GM21367 (cell line): Measurements from ENCODE around the gene AGBL4.

Source experiments
- ATAC-seq: cut with Tn5 transposase; IDR thresholded peaks from one replicate; pipeline ENCODE4 v1.9.1; 2021; ENCODE audit not compliant: unreplicated experiment

AGBL4 gene

DNA sequence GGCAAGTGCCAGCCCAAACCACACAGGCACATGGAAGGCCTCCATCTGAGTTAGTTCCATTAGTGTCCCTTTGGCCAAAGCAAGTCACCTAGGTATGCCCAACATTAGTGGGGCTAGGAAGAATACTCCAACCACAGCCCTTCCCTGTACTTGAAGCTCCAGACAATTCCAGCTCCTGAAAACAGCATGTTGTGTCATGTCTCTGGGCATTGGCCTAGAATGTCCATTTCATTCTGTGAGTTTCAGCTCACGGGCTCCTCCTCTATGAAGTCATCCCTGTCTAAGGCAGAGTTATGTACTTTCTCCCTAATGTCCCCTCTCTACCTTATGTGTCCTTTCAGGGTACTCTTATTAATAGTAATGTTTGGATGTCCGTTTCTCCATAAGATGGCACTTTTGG is 1455.3 kb downstream of the AGBL4 start:
- ATAC-seq = no peak

- no peak for ATAC-seq
Measured at GRCh38 chr1:48566492-48566891, 1457.3 kb downstream of the AGBL4 start.

GRCh38 chr1:48563021-48563420 is 1460.7 kb downstream of the AGBL4 start:
- ATAC-seq = no peak

DNA sequence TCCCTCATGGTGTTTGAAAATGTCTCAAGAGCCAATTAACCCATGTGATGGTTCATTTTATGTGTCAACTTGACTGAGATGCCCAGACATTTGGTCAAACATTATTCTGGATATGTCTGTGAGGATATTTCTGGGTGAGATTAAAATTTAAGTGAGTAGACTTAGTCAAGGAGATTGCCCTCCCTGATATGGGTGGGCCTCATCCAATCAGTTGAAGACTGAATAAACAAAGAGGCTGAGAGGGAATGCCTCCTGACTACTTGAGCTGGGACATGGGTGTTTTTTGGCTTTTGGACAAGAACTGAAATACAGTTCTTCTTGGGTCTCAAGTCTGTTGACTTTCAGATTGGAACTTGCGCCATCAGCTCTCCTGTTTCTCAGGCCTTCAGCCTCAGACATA is 1462.3 kb downstream of the AGBL4 start:
- ATAC-seq = no peak

DNA sequence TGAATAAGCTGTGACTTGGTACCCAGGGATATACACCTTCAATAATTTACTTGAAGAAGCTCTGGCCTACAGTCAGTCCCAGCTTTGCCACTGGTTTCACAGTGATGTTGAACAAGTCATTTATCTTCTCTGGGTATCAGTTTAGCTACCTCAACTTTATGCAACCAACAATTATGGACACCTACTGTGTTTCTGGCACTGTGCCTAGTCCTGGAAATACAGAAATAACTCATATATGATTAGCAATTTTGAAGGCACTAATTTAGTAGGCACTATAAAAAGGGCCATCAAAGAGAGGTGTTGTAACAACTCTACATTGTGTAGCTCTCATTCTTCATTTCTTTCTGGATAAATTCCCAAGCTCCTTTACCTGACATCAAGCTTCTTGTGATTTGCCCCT is 1463.2 kb downstream of the AGBL4 start:
- ATAC-seq = no peak

- ATAC-seq = no peak
Measured at GRCh38 chr1:48560116-48560515, 1463.6 kb downstream of the AGBL4 start.

- no peak for ATAC-seq
Measured at GRCh38 chr1:48558366-48558765, 1465.4 kb downstream of the AGBL4 start.

DNA sequence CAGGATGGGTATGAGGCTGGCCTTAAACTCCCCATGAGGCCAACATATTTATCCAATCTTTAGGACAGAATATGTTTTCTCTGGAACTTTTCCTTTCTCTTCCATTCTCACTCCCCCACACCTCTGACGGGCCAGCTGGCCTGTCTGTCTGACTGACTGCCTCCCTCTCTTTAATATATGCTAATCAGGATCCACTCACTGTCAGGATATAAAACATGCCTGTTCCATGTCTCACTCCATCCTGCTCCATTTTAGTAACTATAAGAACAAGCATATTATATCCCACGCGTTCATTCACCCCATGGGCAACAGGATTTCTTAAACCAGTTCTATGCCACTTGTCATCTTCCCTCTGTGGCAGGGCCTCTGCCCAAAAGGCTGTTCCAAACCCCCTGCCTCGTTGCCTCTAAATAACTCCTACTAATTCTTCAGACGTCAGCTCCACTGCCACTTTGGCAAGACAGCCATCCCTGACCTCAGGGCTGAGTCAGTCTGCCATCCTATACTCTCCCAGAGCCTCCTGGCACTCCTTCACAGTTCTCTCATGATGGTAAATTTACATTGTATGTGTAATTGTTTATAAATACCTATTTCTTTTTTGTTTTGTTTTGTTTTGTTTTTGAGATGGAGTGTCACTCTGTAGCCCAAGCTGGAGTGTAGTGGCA is 1467.4 kb downstream of the AGBL4 start:
- ATAC-seq = no peak

DNA sequence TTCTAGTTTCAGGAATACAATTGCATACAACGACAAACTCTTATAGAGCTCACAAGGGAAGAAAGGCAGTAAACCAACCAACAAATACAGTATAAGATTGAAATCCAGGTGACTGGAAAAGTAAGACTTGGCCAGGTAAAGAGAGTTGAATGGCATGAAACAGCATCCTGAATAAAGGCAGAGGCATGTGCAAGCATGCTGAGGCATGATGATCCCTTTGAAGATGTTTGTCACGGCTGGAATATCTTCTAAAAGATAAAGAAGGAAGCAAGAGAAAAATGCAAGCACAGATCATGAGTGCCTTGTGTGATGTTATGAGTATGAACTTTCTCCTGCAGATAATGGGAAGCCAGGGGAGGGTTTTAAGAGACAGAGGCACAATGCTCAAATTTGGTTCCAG is 1468.5 kb downstream of the AGBL4 start:
- ATAC-seq = no peak

GRCh38 chr1:48552903-48553606 is 1470.7 kb downstream of the AGBL4 start:
- no peak for ATAC-seq

GRCh38 chr1:48552420-48552819 is 1471.3 kb downstream of the AGBL4 start:
- no peak for ATAC-seq

DNA sequence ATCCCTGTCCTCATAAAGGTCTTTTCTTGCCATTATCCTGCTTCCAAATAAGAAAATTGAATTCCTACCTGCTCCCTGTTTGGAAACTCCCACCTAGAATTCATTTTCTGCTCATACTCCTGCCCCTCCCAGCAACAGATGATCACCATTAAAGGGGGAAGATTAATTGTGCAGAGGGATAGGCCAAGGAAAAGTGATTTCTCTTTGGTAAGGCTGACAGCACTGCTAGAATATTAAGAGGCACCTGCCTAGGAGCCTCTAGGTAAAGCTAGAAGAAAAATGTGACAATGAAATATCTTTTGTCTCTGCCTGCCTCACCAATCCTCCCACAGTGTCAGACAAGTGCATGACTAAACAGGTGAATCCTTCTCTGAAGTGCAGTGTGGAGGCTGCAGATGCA is 1474.8 kb downstream of the AGBL4 start:
- no peak for ATAC-seq

DNA sequence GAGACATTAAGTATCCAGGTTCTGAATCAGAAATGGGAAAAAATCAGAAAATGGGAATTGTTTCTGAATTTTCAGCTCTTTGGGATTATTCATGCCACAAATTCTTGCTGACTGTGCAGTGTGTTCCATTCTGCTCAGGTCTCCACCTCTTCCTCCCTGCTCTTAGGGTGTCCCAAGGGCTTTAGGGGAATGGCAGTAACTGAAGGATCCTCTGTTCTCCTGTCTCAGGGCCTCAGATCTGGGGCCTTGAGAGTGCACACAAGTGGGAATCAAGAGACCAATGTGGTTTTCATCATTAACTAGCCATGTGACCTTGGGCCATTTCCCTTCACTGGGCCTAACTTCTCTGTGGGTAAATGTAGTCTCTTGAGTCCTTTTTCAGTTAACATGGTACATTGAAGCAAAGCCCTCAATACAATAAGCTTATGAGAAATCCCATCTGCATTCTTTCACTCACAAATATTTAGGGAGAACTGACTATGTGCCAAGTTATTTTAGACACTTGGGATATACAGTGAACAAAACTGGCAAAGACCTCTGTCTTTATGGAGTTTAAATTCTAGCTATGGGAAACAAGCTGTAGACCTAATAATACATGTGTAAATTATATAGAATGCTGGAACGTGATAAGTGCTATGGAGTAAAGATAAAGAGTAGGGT is 1476.1 kb downstream of the AGBL4 start:
- ATAC-seq = no peak

DNA sequence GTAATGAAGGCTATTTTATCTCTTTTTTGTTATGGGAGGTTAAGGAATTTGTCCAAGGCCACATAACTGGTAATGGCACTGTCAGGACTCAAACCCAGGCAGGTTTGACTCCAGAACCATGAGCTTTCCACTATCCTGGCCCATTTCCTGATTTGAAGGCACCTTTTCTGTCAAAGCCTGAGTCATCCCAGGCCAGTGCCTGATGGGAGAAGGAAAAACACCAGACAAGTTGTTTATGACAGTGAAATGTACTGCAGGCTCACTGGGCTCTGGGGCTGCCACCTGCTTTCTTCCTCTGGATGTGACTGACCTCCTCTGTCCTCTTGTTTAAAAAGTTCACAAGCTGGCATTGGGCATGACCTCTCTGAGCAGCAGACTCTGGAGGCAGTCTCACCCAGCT is 1479.9 kb downstream of the AGBL4 start:
- no peak for ATAC-seq

DNA sequence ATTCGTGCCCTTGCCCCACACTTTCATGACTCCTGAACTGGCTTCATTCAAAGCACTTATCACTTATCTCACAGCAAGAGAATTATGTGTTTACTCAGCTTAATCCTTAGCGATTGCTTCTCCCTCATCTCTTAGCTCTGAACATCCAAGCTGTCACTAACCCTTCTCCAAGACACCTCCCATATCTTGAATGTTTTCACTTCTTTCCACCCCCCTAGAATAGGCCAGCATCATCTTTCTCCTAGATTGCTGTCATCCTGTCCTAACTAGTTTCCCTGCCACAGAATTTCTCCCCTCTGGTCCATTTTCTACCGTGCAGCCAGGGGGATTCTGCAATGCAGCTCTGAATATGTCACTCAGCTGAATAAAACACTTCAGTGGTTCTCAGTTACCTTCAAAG is 1483.2 kb downstream of the AGBL4 start:
- ATAC-seq = no peak

- no peak for ATAC-seq
Measured at GRCh38 chr1:48536477-48536876, 1487.3 kb downstream of the AGBL4 start.

DNA sequence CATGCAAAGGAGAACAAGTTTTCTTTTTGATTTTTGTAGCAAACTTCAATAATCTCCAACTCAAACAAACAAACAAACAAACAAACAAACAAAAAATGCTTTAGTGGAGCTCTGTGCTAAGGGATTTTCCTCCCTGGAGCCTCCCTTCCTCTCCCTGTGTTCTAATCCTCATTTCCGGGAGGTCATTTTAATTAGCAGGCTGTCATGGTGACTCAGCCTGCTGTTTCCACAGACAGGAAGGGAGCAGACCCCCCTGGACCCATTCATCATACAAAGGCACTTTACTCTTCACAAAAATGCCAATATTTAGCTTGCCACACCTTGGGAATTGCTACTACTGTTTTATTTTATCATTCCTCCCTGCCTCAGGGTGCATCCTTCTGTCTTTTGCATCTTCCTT is 1490.8 kb downstream of the AGBL4 start:
- no peak for ATAC-seq

DNA sequence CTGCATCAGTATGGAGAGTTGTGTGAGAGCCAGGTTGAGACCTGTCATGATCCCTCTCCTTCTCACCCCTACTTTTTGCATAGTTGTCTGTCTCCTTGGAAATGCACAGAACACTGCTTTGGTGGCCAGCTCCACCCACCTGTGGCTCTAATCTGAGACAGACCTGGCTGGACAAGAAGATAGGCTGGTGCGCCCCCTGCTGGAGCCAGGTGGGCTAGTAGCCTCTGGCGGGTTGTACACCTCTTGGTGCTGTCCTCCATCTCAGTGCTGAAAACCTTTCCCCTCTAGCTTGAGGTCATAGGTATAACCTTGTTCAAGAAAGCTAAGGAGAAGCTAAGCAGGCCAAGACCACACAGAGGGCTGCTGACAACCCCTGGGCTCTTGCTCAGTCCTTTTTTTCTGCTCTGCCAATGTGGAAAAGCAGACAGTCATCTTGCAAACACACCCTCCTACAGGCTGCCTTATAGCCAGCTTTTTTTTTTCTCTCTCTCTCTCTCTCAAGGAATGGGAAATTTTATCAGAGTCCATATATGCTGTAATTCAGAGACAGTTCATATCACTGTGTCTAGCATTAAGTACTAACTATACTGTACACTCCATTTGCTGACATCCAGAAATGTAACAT is 1492.9 kb downstream of the AGBL4 start:
- peak; percentile 91 for ATAC-seq

DNA sequence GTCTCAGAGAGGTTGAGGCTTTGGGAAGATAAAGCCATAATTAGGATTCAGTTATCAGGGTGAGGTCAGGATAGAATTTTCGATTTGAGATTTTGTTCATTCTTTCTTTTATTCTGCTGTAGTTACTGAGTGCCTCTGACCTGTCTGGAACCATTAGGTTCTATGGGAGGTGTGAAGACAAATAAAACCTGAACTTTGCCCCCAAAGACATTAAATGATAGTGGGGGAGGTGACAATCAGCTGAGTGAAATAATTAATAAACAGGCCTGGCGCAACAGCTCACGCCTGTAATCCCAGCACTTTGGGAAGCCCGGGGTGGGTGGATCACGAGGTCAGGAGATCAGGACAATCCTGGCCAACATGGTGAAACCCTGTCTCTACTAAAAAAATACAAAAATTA is 1496.7 kb downstream of the AGBL4 start:
- ATAC-seq = no peak

DNA sequence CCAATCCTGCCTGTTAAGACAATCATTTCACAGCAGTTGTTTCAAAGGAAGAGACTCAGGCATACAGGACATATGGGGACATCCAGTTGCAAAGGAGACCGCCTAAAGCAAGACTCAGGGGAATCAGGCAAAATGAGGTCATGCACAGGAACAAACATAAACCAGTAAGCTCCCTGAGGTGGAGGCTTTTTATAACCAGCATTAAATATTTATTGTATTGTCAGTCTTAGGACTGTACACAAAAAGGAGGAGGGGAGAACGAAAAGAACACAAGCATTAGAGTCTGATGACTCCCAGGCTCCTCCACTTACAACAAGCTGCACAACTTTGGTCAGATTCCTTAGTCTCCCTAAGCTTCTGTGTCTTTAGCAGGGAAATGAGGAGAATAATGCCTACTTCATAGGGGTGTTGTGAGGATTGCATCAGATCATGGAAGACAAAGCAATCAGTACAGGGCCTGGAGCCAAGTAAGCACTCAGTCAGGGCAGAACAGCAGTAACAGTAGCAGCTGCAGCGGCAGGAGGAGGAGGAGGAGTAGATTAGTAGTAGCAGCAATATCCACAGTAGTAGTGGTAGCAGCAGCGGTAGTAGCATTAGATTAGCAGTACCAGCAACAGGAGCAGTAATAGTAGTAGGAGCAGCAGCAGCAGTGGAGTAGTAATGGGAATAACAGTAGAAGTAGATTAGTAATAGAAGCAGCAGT is 1497.6 kb downstream of the AGBL4 start:
- ATAC-seq = no peak

GRCh38 chr1:48524892-48525467 is 1498.8 kb downstream of the AGBL4 start:
- no peak for ATAC-seq
